ENCODE data around the gene UPK1A. TPM values are rescaled to one million over a fixed set of nuclear protein-coding genes. Genes with fewer than 3 reads are reported as not detected.

UPK1A gene
- total RNA-seq, 1 experiment from 2014 or later: not detected

GRCh38 chr19:35655600-35655999 lies 10.7 kb upstream of the UPK1A start:
- CTCF ChIA-PET: interaction anchor here (0.6 to 0.7 kb wide), 3 partner anchors 31 to 171 kb away, joined by 3 to 5 read pairs (median 5); partner anchors contain the start of gene IGFLR1
- H3K36me3 Mint-ChIP-seq (ENCODE audit: insufficient read depth, unreplicated experiment): peaks cover 85% of the 10 kb centered on the region
- BruUV-seq (replicated peaks): no TSS peak
- peaks cover 13% of the 10 kb centered on the region for H3K4me1 Mint-ChIP-seq (ENCODE audit: low read depth, unreplicated experiment)
- H3K4me3 Mint-ChIP-seq (ENCODE audit: low read depth, unreplicated experiment): no peak overlapping the region
- DNase-seq: no peak
- no peaks in the 10 kb centered on the region for H3K9me3 Mint-ChIP-seq (ENCODE audit: low read depth, unreplicated experiment)
- H3K27me3 Mint-ChIP-seq (ENCODE audit: unreplicated experiment): no peaks in the 10 kb centered on the region
- no peak for TF ChIP-seq CTCF (IDR thresholded peaks at IDR 0.05; ENCODE audit: unreplicated experiment)
- intact Hi-C loops (cut with micrococcal nuclease; ENCODE audit: unreplicated experiment): no loop called here
- no peak overlapping the region for H3K27ac Mint-ChIP-seq (ENCODE audit: unreplicated experiment)

- no peak for TF ChIP-seq CTCF (IDR thresholded peaks at IDR 0.05; ENCODE audit: unreplicated experiment)
- Mint-ChIP-seq H3K27me3 (ENCODE audit: unreplicated experiment) (no peaks in the 10 kb centered on the region), H3K4me3 (ENCODE audit: low read depth, unreplicated experiment) (no peak overlapping the region), H3K27ac (ENCODE audit: unreplicated experiment) (no peak overlapping the region), H3K4me1 (ENCODE audit: low read depth, unreplicated experiment) (peaks cover 3% of the 10 kb centered on the region), H3K36me3 (ENCODE audit: insufficient read depth, unreplicated experiment) (peaks cover 81% of the 10 kb centered on the region), H3K9me3 (ENCODE audit: low read depth, unreplicated experiment) (no peaks in the 10 kb centered on the region)
- CTCF ChIA-PET: no interaction called here
- intact Hi-C loops (cut with micrococcal nuclease; ENCODE audit: unreplicated experiment): no loop called here
- no peak for DNase-seq
- no TSS peak for BruUV-seq (replicated peaks)
Observed at GRCh38 chr19:35656700-35657099, 9.6 kb upstream of the UPK1A start.

- H3K36me3 Mint-ChIP-seq (ENCODE audit: insufficient read depth, unreplicated experiment): peaks cover 67% of the 10 kb centered on the region
- BruUV-seq (replicated peaks): no TSS peak
Observed at GRCh38 chr19:35657904-35658700, 8.2 kb upstream of the UPK1A start.

GRCh38 chr19:35661995-35662340 lies 4.3 kb upstream of the UPK1A start:
- H3K9me3 Mint-ChIP-seq (ENCODE audit: low read depth, unreplicated experiment): no peaks in the 10 kb centered on the region
- peaks cover 37% of the 10 kb centered on the region for H3K36me3 Mint-ChIP-seq (ENCODE audit: insufficient read depth, unreplicated experiment)
- CTCF ChIA-PET: interaction anchor here (0.7 to 1.2 kb wide), 2 partner anchors 30 to 113 kb away, joined by 3 read pairs; no protein-coding TSS in a partner anchor
- peaks cover 14% of the 10 kb centered on the region for H3K27me3 Mint-ChIP-seq (ENCODE audit: unreplicated experiment)
- TF ChIP-seq CTCF (IDR thresholded peaks at IDR 0.05; ENCODE audit: unreplicated experiment): no peak
- no peaks in the 10 kb centered on the region for H3K4me1 Mint-ChIP-seq (ENCODE audit: low read depth, unreplicated experiment)
- no TSS peak for BruUV-seq (replicated peaks)
- DNase-seq: no peak
- H3K27ac Mint-ChIP-seq (ENCODE audit: unreplicated experiment): no peak overlapping the region
- no peak overlapping the region for H3K4me3 Mint-ChIP-seq (ENCODE audit: low read depth, unreplicated experiment)
- intact Hi-C loops (cut with micrococcal nuclease; ENCODE audit: unreplicated experiment): no loop called here

More at GRCh38 chr19:35657904-35658700, 8.2 kb upstream of the UPK1A start:
- Mint-ChIP-seq H3K27ac (ENCODE audit: unreplicated experiment) (no peak overlapping the region), H3K9me3 (ENCODE audit: low read depth, unreplicated experiment) (no peaks in the 10 kb centered on the region), H3K4me3 (ENCODE audit: low read depth, unreplicated experiment) (no peak overlapping the region), H3K27me3 (ENCODE audit: unreplicated experiment) (no peaks in the 10 kb centered on the region), H3K4me1 (ENCODE audit: low read depth, unreplicated experiment) (no peaks in the 10 kb centered on the region)
- TF ChIP-seq CTCF (IDR thresholded peaks at IDR 0.05; ENCODE audit: unreplicated experiment): peak; percentile 41
- no peak for DNase-seq
- CTCF ChIA-PET: no interaction called here
- intact Hi-C loops (cut with micrococcal nuclease; ENCODE audit: unreplicated experiment): no loop called here

All from Calu3 (cell line).